Measurements from ENCODE around the gene ASPM. TPM values are rescaled to one million over a fixed set of nuclear protein-coding genes. Genes with fewer than 3 reads are reported as not detected.

The ASPM gene
- total RNA-seq, 1 donor from 2014 or later, result 0.35 TPM

- ATAC-seq (no peak), DNase-seq (ENCODE audit: missing footprints) (no peak)
- intact Hi-C loops (cut with DNase I), result no loop called here
These were observed 4.0 kb upstream of the ASPM start for GRCh38 chr1:197150336-197151005.

GRCh38 chr1:197149340-197149739 lies 2.9 kb upstream of the ASPM start:
- DNase-seq (ENCODE audit: missing footprints), result no peak
- ATAC-seq, result no peak
- intact Hi-C loops (cut with DNase I), result no loop called here

GRCh38 chr1:197145446-197146024 lies 934 bp downstream of the ASPM start:
- no peak for ATAC-seq
- intact Hi-C loops (cut with DNase I), result no loop called here
- DNase-seq (ENCODE audit: missing footprints), result peak; percentile 57

GRCh38 chr1:197144570-197145325 lies 1.7 kb downstream of the ASPM start:
- intact Hi-C loops (cut with DNase I), result no loop called here
- no peak for DNase-seq (ENCODE audit: missing footprints)
- ATAC-seq, result no peak

GRCh38 chr1:197143276-197143675 lies 3.2 kb downstream of the ASPM start:
- no peak for DNase-seq (ENCODE audit: missing footprints)
- intact Hi-C loops (cut with DNase I), result no loop called here
- no peak for ATAC-seq

- ATAC-seq, result no peak
- intact Hi-C loops (cut with DNase I), result no loop called here
- no peak for DNase-seq (ENCODE audit: missing footprints)
These were observed 4.9 kb downstream of the ASPM start for GRCh38 chr1:197141575-197141974.

GRCh38 chr1:197140121-197140520 lies 6.3 kb downstream of the ASPM start:
- DNase-seq (ENCODE audit: missing footprints), result no peak
- ATAC-seq, result no peak
- intact Hi-C loops (cut with DNase I), result no loop called here

GRCh38 chr1:197139169-197139568 lies 7.3 kb downstream of the ASPM start:
- DNase-seq (ENCODE audit: missing footprints) (no peak), ATAC-seq (no peak)
- intact Hi-C loops (cut with DNase I), result no loop called here

- DNase-seq (ENCODE audit: missing footprints) (no peak), ATAC-seq (no peak)
- intact Hi-C loops (cut with DNase I), result no loop called here
These were observed 9.1 kb downstream of the ASPM start for GRCh38 chr1:197137322-197137721.

- intact Hi-C loops (cut with DNase I), result no loop called here
- DNase-seq (ENCODE audit: missing footprints) (no peak), ATAC-seq (no peak)
These were observed 15.7 kb downstream of the ASPM start for GRCh38 chr1:197130677-197131304.

GRCh38 chr1:197129698-197130097 lies 16.8 kb downstream of the ASPM start:
- intact Hi-C loops (cut with DNase I), result no loop called here

GRCh38 chr1:197127246-197127912 lies 19.1 kb downstream of the ASPM start:
- intact Hi-C loops (cut with DNase I), result no loop called here
- no peak for DNase-seq (ENCODE audit: missing footprints)
- ATAC-seq, result no peak

More at GRCh38 chr1:197129698-197130097, 16.8 kb downstream of the ASPM start:
- no peak for DNase-seq (ENCODE audit: missing footprints)
- no peak for ATAC-seq

- ATAC-seq (no peak), DNase-seq (ENCODE audit: missing footprints) (no peak)
- intact Hi-C loops (cut with DNase I), result no loop called here
These were observed 19.8 kb downstream of the ASPM start for GRCh38 chr1:197126691-197127090.

GRCh38 chr1:197124376-197124775 lies 22.1 kb downstream of the ASPM start:
- intact Hi-C loops (cut with DNase I), result no loop called here
- no peak for ATAC-seq
- DNase-seq (ENCODE audit: missing footprints), result no peak

- intact Hi-C loops (cut with DNase I), result no loop called here
- DNase-seq (ENCODE audit: missing footprints), result no peak
- ATAC-seq, result no peak
These were observed 30.3 kb downstream of the ASPM start for GRCh38 chr1:197116156-197116555.

GRCh38 chr1:197106869-197107268 lies 39.6 kb downstream of the ASPM start:
- DNase-seq (ENCODE audit: missing footprints) (no peak), ATAC-seq (no peak)
- intact Hi-C loops (cut with DNase I), result no loop called here

GRCh38 chr1:197103300-197103699 lies 43.2 kb downstream of the ASPM start:
- DNase-seq (ENCODE audit: missing footprints) (no peak), ATAC-seq (no peak)
- intact Hi-C loops (cut with DNase I), result no loop called here

- intact Hi-C loops (cut with DNase I), result no loop called here
- DNase-seq (ENCODE audit: missing footprints), result no peak
- ATAC-seq, result no peak
These were observed 44.5 kb downstream of the ASPM start for GRCh38 chr1:197101978-197102377.

GRCh38 chr1:197100677-197101076 lies 45.8 kb downstream of the ASPM start:
- ATAC-seq (no peak), DNase-seq (ENCODE audit: missing footprints) (no peak)
- intact Hi-C loops (cut with DNase I), result no loop called here
